Right cardiac atrium (tissue), 5 donors: ENCODE results near the gene TRIM17. TPM values are rescaled to one million over a fixed set of nuclear protein-coding genes. Genes with fewer than 3 reads are reported as not detected.
A peak's percentile ranks its signal among the peaks of the same experiment; 100 is the strongest.

Source experiments
- ATAC-seq, 2 donors: fragments of 200-7000 bp; cut with Tn5 transposase; one replicate each; pipeline versions ENCODE4 v1.8.0 to v1.9.1; 2020; ENCODE audit warnings: moderate library complexity in 2 of 2, mild to moderate bottlenecking in 1 of 2
- DNase-seq, 3 donors: peaks; one replicate each; pipeline ENCODE4 v3.0.0-alpha.2; 2020
- H3K27ac ChIP-seq: one replicate; pipeline ENCODE4 v1.5.1; 2013; ENCODE audit warnings: mild to moderate bottlenecking, low read length, control low read depth, moderate library complexity
- H3K27me3 ChIP-seq: one replicate; pipeline ENCODE4 v1.6.1; 2013; ENCODE audit not compliant: control insufficient read depth, insufficient read depth
- H3K4me1 ChIP-seq: one replicate; pipeline ENCODE4 v1.6.1; 2013; ENCODE audit warnings: low read length; ENCODE audit not compliant: control insufficient read depth, insufficient read depth
- H3K4me3 ChIP-seq: one replicate; pipeline ENCODE4 v1.5.1; 2013; ENCODE audit warnings: low read length, control low read depth
- H3K9me3 ChIP-seq: one replicate; pipeline ENCODE4 v1.6.1; 2013; ENCODE audit warnings: low read length; ENCODE audit not compliant: control insufficient read depth
- WGBS: extraction: QIAGEN DNeasy Blood & Tissue Kit; methylation state at CpG from one replicate; pipeline ENCODE4 v1.1.7; 2013; 5-methylcytosine and 5-hydroxymethylcytosine counted together
- intact Hi-C, 4 donors: fragments of 100-400 bp; cut with DNase I; formaldehyde crosslinking; loops; one replicate each; pipeline versions ENCODE4 v1.11.0 to v1.14.0; 2022 to 2023
- polyA plus RNA-seq: library from polyadenylated mRNA; stranded (reverse); fragments of 200-250 nt; gene quantifications from one replicate; pipeline ENCODE4 v1.2.3, GENCODE V29; 2013
- total RNA-seq, 4 donors: library from RNA; stranded (reverse); fragmentation: NEBNext Ultra II Directional; extraction: Animal tissue kit (Norgen Biotek cat#: 25700); gene quantifications; one replicate each; pipeline ENCODE4 v1.2.1, GENCODE V29; 2021
- donor health status: healthy with polysubstance abuse.
- donor health status: DM: no; HTN: yes; CAD: no.
- donor health status: DM: no; HTN: no; CAD: no.
- donor health status: DM: no; HTN: yes; CAD: no; lungs with severe emphysema.
- donor health status: DM: yes; HTN: yes; CAD: no.

TRIM17 gene
- total and polyA plus RNA-seq, 5 donors: 0.41 to 2.4 (median 0.83) TPM

DNA sequence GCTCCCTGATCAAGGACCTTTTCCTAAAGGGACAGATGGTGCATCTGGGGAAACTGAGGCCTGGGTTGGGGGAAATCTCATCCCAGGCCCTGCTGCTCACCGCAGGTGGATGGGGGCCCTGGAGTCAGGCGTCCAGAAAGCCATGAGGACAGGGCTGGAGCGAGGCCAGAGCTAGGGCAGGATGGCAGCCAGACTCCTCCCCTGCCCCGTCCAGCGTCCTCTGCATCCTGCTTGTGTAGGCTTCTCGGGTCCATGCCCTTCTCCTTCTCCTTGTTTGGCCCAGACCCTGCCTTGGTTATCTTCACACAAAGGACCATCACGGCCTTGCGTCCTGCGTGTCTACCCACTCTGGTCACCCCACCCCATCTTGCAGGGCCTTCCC lies 53.0 kb downstream of the TRIM17 start:
- Histone ChIP-seq H3K9me3 (no peaks in the 10 kb centered on the region), H3K27ac (no peak overlapping the region), H3K4me1 (no peaks in the 10 kb centered on the region), H3K27me3 (no peaks in the 10 kb centered on the region), H3K4me3 (no peak overlapping the region)
- intact Hi-C loops: no loop called here
- DNase-seq: peak in 2 of 3 donors; percentile 64 to 74
- ATAC-seq: no peak
- WGBS: 51% methylated on average over 9 of the region's 9 CpGs

DNA sequence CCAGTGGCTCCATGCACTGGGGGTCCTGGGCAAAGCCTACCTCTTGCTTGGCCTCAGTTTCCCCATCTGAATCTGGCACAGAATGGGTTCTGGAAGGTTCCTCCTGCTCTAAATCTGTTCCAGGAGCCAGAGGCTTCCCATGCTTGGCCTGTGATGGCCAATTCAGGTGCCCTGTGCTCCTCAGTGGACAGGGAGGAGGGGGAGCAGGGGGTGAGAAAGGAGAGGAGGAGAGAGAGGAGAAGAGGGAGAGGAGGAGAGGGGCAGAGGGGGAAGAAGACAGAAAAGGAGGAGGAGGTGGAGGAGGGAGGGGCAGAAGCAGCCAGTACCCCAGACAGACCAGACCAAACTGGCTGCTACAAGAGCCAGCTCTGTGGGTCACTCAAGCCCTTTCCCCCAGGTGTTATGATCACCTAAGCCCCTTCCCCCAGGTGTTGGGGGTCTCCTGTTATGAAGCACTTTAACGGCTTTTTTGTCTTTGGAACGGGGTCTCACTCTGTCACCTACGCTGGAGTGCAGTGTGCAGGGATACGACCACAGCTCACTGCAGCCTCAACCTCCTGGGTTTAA lies 53.7 kb downstream of the TRIM17 start:
- intact Hi-C loops: no loop called here
- Histone ChIP-seq H3K4me1 (no peaks in the 10 kb centered on the region), H3K27me3 (no peaks in the 10 kb centered on the region)

DNA sequence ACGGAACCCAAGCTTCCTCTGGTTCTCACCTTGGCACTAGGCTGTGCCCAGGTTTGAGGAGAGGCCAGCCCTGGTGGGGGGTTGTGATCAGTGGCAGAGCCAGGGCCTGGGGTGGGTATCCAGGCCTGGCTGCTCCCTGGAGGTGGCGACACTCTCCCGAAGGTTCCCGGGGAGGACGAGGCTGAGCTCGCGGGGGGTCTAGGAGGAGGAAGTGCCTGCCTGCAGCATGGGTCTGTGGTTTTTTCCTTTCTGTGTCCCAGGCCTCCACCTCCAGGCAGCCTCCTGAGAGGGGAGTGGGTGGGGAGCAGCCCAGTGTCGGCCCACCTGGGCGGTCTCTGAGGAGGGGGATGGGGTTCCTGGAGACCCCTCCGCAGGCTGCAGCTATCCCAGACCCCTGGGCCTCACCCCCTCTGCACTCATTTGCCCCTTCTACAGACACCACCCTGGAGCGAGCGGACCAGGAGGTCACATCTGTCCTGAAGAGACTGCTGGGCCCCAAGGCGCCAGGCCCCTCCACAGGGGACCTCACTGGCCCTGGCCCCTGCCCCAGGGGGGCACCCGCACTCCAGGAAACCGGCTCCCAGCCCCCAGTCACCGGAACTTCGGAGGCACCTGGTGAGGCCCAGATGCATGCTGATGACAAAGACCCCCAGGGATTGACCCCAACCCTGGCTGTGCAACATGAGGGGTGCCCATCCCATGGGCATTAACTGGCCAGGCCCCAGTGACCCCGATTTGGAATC lies 54.3 kb downstream of the TRIM17 start:
- H3K9me3 ChIP-seq: no peaks in the 10 kb centered on the region
- H3K27me3 ChIP-seq: no peaks in the 10 kb centered on the region
- no peak overlapping the region for H3K27ac ChIP-seq
- H3K4me1 ChIP-seq: no peaks in the 10 kb centered on the region
- DNase-seq (peak in 2 of 3 donors; percentile 56 to 58), ATAC-seq (no peak)
- intact Hi-C loops: no loop called here
- no peak overlapping the region for H3K4me3 ChIP-seq
- 77% methylated on average over 18 of the region's 18 CpGs for WGBS

More for the DNA sequence above, 53.7 kb downstream of the TRIM17 start:
- WGBS: 85% methylated on average over 4 of the region's 4 CpGs
- ATAC-seq (no peak), DNase-seq (peak in 1 of 3 donors; percentile 5)
- H3K9me3 ChIP-seq: no peaks in the 10 kb centered on the region
- H3K4me3 ChIP-seq: no peak overlapping the region
- H3K27ac ChIP-seq: no peak overlapping the region

DNA sequence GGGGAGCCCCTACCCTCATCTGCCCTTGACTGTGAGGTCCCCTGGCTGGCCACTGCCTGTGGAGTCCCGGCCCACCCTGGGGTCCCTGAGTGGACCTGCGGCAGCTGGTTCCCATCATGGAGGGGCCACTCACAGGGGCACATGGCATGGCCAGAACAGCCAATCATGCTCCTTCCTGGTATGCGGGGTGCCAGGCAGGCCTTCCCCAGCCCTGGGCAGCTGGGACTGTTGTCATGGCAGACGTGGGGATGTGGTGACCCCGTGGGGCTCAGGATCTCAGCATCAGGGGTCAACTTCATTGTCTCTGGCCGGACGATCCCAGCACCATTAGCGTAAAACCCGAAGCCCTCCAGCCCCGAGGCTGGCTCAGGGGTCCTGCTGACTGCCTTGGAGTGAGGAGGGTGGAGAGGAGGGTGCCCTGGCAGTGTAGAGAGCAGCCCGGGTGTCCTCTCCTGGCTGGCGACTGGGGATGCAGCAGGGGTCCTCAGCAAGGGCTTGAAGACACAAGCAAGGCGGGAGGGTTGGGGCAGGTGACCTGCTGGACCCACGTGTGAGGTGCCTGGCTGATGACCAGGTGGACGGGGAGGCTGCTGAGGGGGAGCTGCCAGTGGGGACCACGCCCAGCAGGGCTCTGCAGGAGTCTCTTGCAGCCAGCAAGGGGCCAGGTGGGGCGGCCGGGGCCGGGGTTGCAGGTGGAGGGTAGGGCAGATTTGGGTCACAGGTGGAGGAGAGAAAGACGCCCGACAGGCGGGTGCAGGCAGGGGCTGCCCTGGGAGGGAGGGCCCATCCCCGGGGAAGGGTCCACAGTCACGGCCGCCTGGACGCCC lies 55.1 kb downstream of the TRIM17 start:
- no peaks in the 10 kb centered on the region for H3K27me3 ChIP-seq
- ATAC-seq: peak; percentile 2
- 76% methylated on average over 26 of the region's 26 CpGs for WGBS
- intact Hi-C loops: no loop called here
- H3K4me1 ChIP-seq: no peaks in the 10 kb centered on the region
- DNase-seq: peak; percentile 21 to 69 (median 55)
- no peak overlapping the region for H3K27ac ChIP-seq
- H3K4me3 ChIP-seq: no peak overlapping the region
- no peaks in the 10 kb centered on the region for H3K9me3 ChIP-seq

DNA sequence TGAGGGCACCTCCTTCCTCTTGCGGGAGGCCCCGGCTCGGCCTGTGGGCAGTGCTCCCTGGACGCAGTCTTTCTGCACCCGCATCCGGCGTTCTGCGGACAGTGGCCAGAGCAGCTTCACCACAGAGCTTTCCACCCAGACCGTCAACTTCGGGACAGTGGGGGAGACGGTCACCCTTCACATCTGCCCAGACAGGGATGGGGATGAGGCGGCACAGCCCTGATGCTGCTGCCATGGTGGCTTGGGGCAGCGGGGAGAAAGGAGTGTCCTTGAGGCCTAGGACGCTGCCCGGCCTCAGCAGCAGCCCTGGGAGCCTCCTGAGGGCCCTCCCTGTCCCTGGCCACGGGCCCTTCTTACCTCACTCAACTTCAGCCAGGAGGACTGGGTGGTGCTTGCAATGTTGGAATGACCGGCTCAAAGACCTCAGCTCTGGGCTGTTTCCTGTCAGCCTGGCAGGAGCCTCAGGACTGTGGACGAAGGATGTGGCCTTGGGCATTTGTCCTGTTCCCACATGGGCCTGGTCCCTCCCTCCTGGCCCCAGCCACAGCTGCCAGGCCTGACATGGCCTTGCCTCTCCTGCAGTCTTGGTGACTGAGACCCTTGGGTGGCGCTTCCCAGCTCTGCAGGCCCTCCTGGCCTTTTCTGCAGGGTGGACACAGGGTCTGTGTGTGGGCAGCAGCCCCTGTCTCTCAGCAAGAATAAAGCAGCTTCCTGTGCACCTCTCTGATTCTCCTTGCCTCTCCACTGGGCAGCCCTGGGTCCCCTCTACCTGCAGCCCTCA lies 55.9 kb downstream of the TRIM17 start:
- H3K4me1 ChIP-seq: no peaks in the 10 kb centered on the region
- ATAC-seq: peak; percentile 6 to 8
- DNase-seq: peak; percentile 18 to 65 (median 62)
- WGBS: 76% methylated on average over 19 of the region's 19 CpGs
- H3K9me3 ChIP-seq: no peaks in the 10 kb centered on the region
- no peak overlapping the region for H3K4me3 ChIP-seq
- no peaks in the 10 kb centered on the region for H3K27me3 ChIP-seq
- intact Hi-C loops: no loop called here
- H3K27ac ChIP-seq: no peak overlapping the region

DNA sequence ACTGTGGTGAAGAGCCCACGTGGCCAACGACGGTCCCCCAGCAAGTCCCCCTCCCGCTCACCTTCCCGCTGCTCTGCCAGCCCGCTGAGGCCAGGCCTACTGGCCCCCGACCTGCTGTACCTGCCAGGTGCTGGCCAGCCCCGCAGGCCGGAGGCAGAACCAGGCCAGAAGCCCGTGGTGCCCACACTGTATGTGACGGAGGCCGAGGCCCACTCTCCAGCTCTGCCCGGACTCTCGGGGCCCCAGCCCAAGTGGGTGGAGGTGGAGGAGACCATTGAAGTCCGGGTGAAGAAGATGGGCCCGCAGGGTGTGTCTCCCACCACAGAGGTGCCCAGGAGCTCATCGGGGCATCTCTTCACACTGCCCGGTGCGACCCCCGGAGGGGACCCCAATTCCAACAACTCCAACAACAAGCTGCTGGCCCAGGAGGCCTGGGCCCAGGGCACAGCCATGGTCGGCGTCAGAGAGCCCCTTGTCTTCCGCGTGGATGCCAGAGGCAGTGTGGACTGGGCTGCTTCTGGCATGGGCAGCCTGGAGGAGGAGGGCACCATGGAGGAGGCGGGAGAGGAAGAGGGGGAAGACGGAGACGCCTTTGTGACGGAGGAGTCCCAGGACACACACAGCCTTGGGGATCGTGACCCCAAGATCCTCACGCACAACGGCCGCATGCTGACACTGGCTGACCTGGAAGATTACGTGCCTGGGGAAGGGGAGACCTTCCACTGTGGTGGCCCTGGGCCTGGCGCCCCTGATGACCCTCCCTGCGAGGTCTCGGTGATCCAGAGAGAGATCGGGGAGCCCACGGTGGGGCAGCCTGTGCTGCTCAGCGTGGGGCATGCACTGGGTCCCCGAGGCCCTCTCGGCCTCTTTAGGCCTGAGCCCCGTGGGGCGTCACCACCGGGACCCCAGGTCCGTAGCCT lies 56.8 kb downstream of the TRIM17 start:
- 89% methylated on average over 45 of the region's 45 CpGs for WGBS
- Histone ChIP-seq H3K4me3 (no peak overlapping the region), H3K4me1 (no peaks in the 10 kb centered on the region), H3K27ac (no peak overlapping the region), H3K27me3 (no peaks in the 10 kb centered on the region), H3K9me3 (no peaks in the 10 kb centered on the region)
- DNase-seq (peak; percentile 13 to 69 (median 63)), ATAC-seq (peak; percentile 5 to 6)
- intact Hi-C loops: no loop called here

DNA sequence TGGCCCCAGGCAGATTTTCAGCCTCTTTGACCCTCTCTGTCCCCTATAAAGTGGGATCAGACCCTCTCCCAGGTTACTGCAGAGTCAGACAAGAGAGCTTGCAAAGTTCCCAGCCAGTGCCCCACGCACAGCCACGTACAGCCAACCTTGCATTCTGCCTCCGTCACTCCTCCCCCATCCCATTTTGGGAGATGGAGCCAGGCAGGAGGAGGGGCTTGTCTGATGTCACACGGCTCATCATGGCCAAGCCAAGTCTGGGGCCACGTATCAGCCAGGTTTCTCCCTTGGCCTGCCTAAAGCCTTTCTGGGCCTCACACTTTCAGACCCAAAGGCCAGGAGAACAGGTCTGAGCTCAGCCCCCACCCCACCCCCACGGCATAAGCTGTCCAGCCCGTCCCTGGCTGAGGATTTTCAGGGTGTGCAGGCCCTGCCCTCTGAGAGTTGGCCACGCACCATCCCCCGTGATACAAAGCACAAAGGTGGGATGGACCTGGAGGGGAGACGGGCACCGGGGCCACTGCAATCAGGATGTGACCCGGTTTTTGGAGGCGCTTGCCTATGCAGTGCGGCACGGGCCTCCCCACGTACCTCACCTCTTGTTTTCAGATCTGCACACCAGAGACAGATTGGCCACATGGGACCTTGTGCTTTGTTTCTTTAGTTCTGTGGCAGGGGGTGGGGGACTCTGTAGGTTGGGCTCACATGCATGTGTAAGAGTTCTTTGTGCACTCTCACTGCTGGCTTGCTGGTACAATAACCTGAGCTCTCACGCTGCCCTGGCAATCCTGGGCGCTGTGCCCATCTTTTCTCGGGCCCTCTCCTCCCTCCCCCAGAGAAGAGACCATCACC lies 57.7 kb downstream of the TRIM17 start:
- peak; percentile 14 to 69 (median 67) for DNase-seq
- Histone ChIP-seq H3K4me1 (no peaks in the 10 kb centered on the region), H3K27ac (no peak overlapping the region), H3K27me3 (no peaks in the 10 kb centered on the region), H3K9me3 (no peaks in the 10 kb centered on the region), H3K4me3 (no peak overlapping the region)
- WGBS: 84% methylated on average over 19 of the region's 19 CpGs
- intact Hi-C loops: no loop called here
- ATAC-seq: peak; percentile 3 to 6

DNA sequence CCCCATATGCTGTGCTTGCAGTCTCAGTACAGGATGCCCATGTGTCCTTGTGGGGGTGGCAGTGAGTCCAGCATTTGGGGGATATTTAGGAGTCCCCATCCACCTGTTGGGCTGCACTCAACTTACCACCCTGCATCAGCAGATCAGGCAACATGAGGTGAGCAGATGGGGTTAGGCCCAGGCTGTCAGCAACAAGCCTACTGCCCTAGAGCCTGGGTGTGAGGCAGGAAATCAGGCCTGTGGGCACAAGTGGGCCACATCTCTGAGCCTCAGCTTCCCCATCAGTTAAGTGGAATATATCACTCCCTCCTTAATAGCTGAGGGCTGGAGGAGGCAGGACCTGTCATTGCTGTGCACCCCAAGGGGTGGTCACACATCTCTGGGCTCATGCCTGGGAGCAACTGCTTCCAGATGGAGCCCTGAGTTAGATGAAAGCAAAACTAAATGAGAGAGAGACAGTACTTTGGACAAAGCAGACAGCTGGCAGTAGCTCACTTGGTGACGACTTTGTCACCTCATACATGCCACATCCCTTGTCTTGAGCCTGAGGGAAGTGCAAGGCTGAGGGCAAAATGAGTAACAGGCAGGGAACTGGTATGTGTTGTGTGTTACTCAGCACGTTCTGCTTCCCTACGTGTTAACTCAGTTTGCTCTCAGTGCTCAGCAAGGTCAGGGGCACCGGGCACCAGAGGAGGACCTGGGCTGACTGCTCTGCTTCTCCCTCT lies 58.5 kb downstream of the TRIM17 start:
- intact Hi-C loops: no loop called here
- no peaks in the 10 kb centered on the region for H3K27me3 ChIP-seq
- WGBS: 48% methylated on average over 4 of the region's 4 CpGs
- H3K4me1 ChIP-seq: no peaks in the 10 kb centered on the region
- H3K4me3 ChIP-seq: no peak overlapping the region
- ATAC-seq (no peak), DNase-seq (peak in 2 of 3 donors; percentile 13 to 30)
- no peak overlapping the region for H3K27ac ChIP-seq
- no peaks in the 10 kb centered on the region for H3K9me3 ChIP-seq
